ENCODE measurements around the gene PRAMEF4. TPM values are rescaled to one million over a fixed set of nuclear protein-coding genes. Genes with fewer than 3 reads are reported as not detected.
"Not testable (repeated sequence)": the region's sequence is repeated elsewhere in the genome, so short reads cannot be mapped to it uniquely, and the experiment has no call there.

The PRAMEF4 gene
- total RNA-seq, 1 experiment from 2014 or later = not detected

DNA sequence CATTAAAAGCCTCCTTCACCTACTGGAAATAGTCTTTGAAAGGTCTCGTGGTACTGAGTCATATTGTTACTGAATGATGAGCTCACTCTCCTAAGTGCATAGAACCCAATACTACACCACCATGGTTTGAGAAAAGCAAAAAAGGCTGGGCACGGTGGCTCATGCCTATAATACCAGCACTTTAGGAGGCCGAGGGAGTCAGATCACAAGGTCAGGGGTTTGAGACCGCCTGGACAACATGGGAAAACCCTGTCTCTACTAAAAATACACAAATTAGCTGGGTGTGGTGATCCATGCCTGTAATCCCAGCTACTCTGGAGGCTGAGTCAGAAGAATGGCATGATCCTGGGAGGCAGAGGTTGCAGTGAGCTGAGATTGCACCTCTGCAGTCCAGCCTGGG is 34.2 kb downstream of the PRAMEF4 start (continued):
- TF ChIP-seq CBX3 (IDR thresholded peaks at IDR 0.05; ENCODE audit: low read depth) (no peak), TCF7L2 (IDR thresholded peaks at IDR 0.05; ENCODE audit: borderline replicate concordance, extremely low read depth, insufficient read depth, insufficient read length) (no peak), ZBTB33 (IDR thresholded peaks at IDR 0.05; ENCODE audit: extremely low read depth, insufficient replicate concordance, low read length) (no peak), YY1 (IDR thresholded peaks at IDR 0.05; ENCODE audit: extremely low read depth, insufficient replicate concordance, low read depth, low read length) (no peak), ZFX (IDR thresholded peaks at IDR 0.05) (no peak), EZH2 (IDR thresholded peaks at IDR 0.05) (no peak), SP1 (IDR thresholded peaks at IDR 0.05; ENCODE audit: low read depth) (0 out of 2 replicates have a peak, but pooled peaks have one; percentile 15), EZH2phosphoT487 (IDR thresholded peaks at IDR 0.05; ENCODE audit: borderline replicate concordance) (no peak), JUND (IDR thresholded peaks at IDR 0.05) (peak; percentile 57), ELF1 (IDR thresholded peaks at IDR 0.05; ENCODE audit: borderline replicate concordance, low read depth) (no peak), POLR2AphosphoS5 (IDR thresholded peaks at IDR 0.05; ENCODE audit: low read depth, low read length) (no peak)
- TF ChIP-seq, protein P1, sequence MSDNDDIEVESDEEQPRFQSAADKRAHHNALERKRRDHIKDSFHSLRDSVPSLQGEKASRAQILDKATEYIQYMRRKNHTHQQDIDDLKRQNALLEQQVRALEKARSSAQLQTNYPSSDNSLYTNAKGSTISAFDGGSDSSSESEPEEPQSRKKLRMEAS (IDR thresholded peaks at IDR 0.05) = peak; percentile 27; the same call in 1 of the 2 replicates
- TF ChIP-seq, protein P2, sequence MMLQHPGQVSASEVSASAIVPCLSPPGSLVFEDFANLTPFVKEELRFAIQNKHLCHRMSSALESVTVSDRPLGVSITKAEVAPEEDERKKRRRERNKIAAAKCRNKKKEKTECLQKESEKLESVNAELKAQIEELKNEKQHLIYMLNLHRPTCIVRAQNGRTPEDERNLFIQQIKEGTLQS (IDR thresholded peaks at IDR 0.05) = no peak

- RAD21 ChIA-PET (ENCODE audit: low non-redundant PET in 1 of 2, low total read pairs in 2 of 2, uncharacterized antibody in 2 of 2, unreplicated experiment in 2 of 2); ATAC-seq; H3K79me2 ChIP-seq (ENCODE audit: insufficient read depth, low read length); CTCF ChIA-PET; H3K9me3 ChIP-seq (ENCODE audit: control insufficient read depth in 1 of 2, insufficient read depth in 1 of 2, low read depth in 1 of 2, low read length in 2 of 2); H3K9me2 ChIP-seq (ENCODE audit: insufficient read depth); POLR2A ChIA-PET; intact Hi-C loops (cut with micrococcal nuclease); DNase-seq (ENCODE audit: low read depth, low spot score); H4K20me1 ChIP-seq (ENCODE audit: insufficient read depth); H3K9ac ChIP-seq (ENCODE audit: low read length); H3K4me2 ChIP-seq (ENCODE audit: low read length); H3K27me3 ChIP-seq (ENCODE audit: insufficient read depth, low read length); H3K36me3 ChIP-seq (ENCODE audit: control insufficient read depth in 1 of 2, insufficient read depth in 2 of 2, low read length in 2 of 2); H3K4me3 ChIP-seq (replicated peaks in 1 of 2; ENCODE audit: low read depth in 1 of 2, low read length in 2 of 2); BruUV-seq (replicated peaks); H2AFZ ChIP-seq (ENCODE audit: low read depth, low read length, poor library complexity, severe bottlenecking); H3K27ac ChIP-seq (ENCODE audit: low read depth, low read length): not testable (repeated sequence)
- peaks cover 3 to 18% of the 10 kb centered on the region in 2 experiments; a peak in 3 of 4 replicates for H3K4me1 ChIP-seq (ENCODE audit: control insufficient read depth in 1 of 2, insufficient read depth in 2 of 2, low read length in 2 of 2)
These were observed 37.4 kb downstream of the PRAMEF4 start, which contains the start of gene HNRNPCL1 for GRCh38 chr1:12848620-12849019. TSS of gene HNRNPCL1 (minus strand) at chr1:12848720. CDS start at chr1:12848289, 431 bp downstream.

- H3K9me3 ChIP-seq (ENCODE audit: control insufficient read depth in 1 of 2, insufficient read depth in 1 of 2, low read depth in 1 of 2, low read length in 2 of 2); H3K79me2 ChIP-seq (ENCODE audit: insufficient read depth, low read length); ATAC-seq; H3K36me3 ChIP-seq (ENCODE audit: control insufficient read depth in 1 of 2, insufficient read depth in 2 of 2, low read length in 2 of 2); POLR2A ChIA-PET; RAD21 ChIA-PET (ENCODE audit: low non-redundant PET in 1 of 2, low total read pairs in 2 of 2, uncharacterized antibody in 2 of 2, unreplicated experiment in 2 of 2); H3K9ac ChIP-seq (ENCODE audit: low read length); H3K27me3 ChIP-seq (ENCODE audit: insufficient read depth, low read length); H3K9me2 ChIP-seq (ENCODE audit: insufficient read depth); H3K27ac ChIP-seq (ENCODE audit: low read depth, low read length); H3K4me3 ChIP-seq (replicated peaks in 1 of 2; ENCODE audit: low read depth in 1 of 2, low read length in 2 of 2); CTCF ChIA-PET; DNase-seq (ENCODE audit: low read depth, low spot score); H3K4me1 ChIP-seq (ENCODE audit: control insufficient read depth in 1 of 2, insufficient read depth in 2 of 2, low read length in 2 of 2); H3K4me2 ChIP-seq (ENCODE audit: low read length); BruUV-seq (replicated peaks); intact Hi-C loops (cut with micrococcal nuclease); H4K20me1 ChIP-seq (ENCODE audit: insufficient read depth); H2AFZ ChIP-seq (ENCODE audit: low read depth, low read length, poor library complexity, severe bottlenecking): not testable (repeated sequence)
These were observed 52.8 kb downstream of the PRAMEF4 start for GRCh38 chr1:12833251-12833650.

Data from HCT116 (cell line).